Activated naive CD8-positive, alpha-beta T cell treated with anti-CD3 and anti-CD28 coated beads, Interleukin-2, amount 50 U/mL, for 16 hours (primary cell): Measurements from ENCODE around the gene WBP1L.
"Not testable (repeated sequence)": the region's sequence is repeated elsewhere in the genome, so short reads cannot be mapped to it uniquely, and the experiment has no call there.

Experiments
- DNase-seq: peaks from one replicate; pipeline ENCODE4 v3.0.0-alpha.2; 2020; ENCODE audit warnings: low read depth, low spot score

WBP1L gene

DNA sequence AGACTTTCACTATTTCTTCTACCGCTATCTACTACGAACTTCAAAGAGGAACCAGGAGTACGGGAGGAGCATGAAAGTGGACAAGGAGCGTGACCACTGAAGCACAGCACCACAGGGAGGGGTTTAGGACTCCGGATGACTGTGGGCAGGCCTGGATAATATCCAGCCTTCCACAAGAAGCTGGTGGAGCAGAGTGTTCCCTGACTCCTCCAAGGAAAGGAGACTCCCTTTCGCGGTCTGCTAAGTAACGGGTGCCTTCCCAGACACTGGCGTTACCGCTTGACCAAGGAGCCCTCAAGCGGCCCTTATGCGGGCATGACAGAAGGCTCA lies 15.2 kb downstream of the WBP1L start:
- not testable (repeated sequence) for DNase-seq

DNA sequence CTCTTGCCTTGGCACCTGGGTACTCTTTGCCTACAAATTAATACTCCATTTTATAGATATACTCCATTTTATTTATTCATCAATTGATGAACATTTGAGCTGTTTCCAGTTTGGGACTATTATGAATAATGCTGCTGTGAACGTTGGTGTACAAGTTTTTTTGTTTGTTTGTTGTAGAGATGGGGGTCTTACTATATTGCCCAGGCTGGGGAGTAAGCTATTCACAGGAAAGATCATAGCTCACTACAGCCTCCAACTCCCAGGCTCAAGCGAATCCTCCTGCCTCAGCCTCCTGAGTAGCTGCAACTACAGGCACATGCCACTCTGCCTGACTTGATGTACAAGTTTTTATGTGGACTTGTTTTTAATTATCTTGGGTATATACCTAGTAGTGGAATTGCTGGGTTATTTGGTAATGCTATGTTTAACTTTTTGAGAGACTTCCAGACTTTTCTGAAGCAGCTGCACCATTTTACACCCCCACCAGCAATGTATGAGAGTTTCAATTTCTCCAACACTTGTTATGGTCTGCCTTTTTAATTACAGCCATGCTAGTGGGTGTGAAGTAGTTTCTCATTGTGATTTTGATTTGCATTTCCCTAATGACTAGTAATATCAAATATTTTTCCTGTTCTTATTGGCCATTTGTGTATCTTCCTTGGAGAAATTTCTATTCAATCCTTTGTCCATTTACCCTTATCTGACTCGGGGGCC lies 15.9 kb downstream of the WBP1L start:
- no peak for DNase-seq

DNA sequence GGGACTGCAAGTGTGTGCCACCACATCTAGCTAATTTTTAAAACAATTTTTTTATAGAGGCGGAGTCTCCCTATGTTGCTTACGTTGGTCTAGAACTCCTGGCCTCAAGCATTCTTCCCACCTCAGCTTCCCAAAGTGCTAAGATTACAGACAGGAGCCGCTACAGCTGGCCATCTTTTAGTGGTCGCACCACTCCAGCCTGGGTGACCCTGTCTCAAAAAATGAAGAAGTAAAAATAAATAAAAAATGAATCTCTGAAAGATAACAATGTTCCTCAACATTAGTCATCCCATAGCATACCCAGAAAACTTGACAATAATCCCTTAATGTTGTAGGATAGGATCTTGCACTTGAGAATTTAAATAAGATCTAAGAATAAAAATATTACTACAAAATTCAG lies 18.2 kb downstream of the WBP1L start:
- no peak for DNase-seq

DNA sequence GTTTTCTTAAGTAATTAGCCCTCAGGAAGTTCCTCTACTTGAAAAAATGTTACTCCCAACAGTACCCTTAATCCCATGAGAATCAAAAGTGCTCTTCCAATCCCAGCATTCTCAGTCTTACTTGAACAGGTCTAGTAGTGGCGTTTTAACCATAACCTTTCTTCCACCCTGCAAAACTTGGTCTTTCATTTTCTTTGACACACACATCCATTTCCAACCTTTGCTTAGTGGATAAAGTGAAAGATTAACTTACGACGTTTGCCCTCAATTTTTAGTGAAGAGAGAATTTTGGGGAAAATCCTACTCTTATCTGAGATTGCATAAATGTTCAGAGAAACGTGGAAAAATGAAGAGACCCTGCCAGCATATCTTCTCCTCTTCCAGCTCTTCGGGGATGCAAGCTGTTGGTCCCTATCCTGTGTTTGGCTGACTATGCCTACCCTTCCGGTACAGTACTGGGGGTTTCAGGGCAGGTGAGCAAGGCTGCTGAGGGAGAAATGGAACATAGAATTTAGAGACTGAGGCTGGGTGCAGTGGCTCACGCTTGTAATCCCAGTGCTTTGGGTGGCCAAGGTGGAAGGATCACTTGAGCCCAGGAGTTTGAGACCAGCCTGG lies 18.8 kb downstream of the WBP1L start:
- no peak for DNase-seq

DNA sequence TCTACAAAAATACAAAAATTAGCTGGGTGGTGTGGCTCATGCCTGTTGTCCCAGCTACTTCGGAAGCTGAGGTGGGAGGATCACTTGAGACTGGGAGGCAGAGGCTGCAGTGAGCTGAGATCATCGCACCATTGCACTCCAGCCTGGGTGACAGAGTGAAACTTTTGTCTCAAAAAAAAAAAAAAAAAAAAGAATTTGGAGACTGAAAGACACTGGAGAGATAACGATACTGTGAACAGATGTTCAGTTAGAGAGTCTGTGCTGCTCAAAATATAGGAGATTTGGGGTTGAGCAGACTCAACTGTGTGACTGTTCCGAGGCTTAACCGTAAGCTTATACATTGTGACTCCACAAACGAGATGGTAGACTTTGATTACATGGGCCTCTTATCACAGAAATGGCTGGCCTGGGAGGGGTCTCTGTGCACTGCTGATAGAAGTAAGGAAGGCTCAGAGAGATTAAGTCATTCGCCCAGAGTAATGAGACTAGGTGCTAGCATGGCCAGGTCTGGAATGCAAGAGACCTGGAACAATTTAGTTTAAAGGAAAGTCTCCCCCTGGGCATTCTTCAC lies 19.4 kb downstream of the WBP1L start:
- DNase-seq = no peak

DNA sequence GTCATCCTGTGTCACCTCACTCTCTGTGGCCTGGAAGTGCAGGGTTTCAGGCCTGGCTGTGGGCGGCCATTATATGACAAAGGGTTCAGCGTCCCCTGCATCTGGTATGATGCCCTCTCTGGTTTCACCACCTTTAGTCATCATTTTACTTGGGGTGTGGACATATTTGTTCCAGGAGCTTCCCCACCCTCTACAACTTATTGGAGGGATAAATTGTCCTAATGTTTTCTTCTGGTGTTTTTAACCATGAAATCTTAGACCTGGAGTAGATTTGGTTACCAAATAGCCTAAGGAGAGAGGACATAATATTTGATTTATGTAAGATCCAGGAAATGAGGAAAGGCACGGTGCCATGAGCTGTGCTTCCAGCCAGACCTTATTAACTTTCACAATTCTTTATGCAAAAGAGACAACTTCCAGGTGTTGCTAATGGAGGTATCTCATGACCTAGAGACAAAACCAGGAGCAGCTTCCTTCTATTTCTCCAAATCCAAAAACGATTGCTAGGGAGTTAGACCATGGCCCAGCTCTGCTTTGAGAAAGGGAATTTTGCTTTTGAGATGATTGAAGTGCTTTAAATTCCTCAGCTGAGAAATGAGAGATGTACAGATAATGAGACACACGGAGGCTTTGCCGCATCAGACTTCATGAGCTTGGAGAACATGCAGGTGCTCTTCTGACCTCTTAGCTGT lies 20.9 kb downstream of the WBP1L start:
- DNase-seq = no peak

DNA sequence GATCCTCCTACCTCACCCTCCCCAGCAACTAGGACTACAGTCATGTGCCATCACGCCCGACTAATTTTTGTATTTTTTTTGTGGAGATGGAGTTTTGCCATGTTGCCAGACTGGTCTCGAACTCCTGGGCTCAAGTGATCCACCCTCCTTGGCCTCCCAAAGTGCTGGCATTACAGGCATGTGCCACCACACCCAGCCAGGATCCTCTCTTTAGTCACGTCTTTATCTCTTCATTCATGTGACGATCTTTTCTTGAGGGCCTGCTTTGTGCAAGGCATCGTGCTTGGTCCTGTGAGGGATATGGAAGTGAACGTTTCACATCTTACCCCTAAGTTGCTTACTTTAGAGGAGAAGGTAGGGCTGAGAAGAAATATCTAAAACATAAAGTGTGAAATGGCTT lies 21.6 kb downstream of the WBP1L start:
- DNase-seq = no peak

DNA sequence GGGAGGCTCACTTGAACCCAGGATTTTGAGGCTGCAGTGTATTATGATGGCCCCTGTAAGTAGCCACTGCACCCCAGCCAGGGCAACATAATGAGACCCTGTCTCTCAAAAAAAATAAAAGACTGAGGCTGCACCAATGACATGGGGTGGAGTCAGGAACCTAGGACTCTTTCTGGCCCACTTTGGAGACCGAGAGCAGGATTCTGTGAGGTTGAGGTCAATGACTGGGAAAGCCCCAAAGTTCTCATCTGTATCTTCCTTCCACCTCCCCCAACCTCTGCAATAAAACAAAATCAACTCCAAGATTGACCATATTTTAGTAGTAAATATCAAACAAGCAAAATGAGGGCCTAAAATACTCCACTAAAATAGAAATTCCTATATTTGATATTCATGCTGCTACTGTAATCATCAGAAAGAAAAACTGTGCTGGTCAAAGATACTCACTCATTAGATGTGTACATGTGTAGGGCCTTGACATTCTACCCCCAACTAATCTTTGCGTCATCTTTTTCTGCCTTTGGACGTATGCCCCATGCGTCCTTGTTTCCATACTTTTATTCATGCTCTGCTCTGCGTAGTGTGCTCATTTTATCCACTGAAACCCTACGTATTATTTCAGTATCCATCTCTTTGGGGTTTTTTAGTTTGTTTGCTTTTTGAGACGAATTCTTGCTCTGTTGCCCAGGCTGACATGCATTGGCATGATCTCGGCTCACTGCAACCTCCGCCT lies 23.8 kb downstream of the WBP1L start:
- DNase-seq = no peak

DNA sequence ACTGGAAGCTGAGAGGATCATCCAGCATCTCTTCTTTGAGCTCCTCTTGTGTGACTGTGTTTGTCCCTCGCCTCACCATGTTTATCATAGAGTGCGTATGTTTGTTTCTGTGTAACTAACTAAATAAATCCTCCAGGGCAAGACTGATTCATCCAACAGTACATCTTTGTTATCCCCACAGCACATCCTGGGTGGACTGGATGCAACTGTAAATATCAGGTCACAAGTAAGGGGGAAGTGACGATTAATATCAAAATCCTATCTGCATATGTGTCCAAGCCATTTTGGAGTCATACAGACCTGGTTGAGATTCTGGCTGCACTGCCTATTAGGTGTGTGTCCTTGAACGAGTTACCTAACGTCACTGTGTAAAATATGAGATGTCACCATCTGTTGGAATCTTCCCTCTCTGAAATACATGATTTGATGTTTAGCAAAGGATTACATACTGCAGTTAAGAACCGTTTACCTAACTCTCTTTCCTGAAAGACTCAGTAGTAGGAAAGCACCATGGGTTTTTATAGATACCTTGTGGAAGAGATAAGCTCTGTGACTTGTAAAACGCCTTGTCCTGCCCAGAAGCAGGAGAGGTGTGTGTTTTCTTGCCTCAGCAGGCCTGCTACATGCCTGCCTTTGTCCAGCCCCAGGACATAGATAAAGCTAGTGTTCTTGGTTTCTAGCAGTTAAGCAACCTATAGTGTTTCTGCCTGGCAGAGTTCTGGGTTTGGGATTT lies 25.8 kb downstream of the WBP1L start:
- DNase-seq = no peak

DNA sequence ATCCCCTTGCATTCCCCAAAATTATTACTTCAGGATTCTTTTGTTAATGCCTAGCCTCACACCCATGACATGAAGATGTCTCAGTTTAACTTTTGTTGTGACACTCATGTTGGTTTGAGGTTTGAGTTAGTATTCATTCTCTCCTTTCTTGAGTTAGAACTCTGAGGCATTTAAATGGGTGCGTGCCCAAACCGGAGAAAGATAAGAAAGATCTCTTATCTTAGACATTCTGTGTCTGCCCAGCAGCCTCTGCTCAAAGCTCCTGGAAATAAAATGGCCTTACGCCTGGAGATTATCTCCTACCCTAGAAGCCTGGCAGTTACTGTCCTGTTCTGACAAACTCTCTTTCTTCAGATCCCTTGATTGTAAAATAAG lies 26.3 kb downstream of the WBP1L start:
- no peak for DNase-seq

DNA sequence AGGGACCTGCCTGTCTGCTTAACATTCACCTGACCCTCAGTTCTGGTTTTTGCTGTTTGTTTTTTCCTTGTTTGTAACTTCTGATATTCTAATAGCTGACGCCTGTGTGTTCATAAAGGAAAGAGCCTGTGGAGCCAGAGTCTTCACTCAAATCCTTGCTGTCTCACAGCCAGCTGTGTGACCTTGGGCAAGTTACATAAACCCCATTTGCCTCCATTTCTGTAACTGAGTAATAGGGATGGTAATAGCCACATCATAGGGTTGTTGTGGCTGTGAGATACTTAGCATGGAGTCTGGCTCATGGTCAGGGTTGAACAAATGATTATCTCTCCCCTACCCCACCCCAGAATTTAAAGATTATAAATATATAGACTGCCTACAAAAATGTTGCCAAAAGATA lies 27.0 kb downstream of the WBP1L start:
- DNase-seq = no peak

DNA sequence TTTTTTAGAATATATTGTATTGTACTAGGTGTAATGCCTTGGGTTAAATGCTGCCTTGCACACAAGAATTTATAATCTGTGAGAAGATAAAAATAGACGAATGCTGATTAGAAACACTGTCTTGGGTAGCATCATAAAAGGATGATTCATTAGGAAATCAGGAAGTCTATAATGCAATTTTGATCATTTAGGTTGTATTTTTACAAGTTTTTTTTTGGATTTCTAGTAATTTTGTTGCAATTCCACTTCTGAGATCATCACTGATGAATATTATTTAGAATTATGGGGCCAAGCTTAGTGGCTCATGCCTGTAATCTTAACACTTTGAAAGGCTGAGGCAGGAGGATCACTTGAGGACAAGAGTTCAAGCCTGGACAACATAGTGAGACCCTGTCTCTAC lies 29.6 kb downstream of the WBP1L start:
- no peak for DNase-seq

DNA sequence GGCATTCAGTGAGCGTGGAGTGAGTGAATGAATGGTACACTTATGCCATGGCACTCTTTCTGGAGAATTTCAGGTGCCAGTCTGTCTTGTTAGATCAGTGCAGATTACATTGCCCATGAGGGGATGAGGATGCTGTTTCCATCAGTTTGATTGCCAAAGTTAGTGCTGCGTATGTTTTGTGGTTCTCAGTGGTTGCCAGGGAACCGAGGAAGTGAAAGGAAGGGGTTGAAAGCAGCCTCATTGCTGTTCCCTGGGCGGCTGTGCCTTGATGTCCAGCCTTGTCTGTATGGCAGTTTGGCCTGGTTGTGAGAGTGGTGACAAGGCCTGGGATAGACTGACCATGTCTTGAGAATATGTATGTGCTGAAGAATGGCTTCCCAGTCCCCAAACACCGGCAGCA lies 30.2 kb downstream of the WBP1L start:
- DNase-seq = no peak

DNA sequence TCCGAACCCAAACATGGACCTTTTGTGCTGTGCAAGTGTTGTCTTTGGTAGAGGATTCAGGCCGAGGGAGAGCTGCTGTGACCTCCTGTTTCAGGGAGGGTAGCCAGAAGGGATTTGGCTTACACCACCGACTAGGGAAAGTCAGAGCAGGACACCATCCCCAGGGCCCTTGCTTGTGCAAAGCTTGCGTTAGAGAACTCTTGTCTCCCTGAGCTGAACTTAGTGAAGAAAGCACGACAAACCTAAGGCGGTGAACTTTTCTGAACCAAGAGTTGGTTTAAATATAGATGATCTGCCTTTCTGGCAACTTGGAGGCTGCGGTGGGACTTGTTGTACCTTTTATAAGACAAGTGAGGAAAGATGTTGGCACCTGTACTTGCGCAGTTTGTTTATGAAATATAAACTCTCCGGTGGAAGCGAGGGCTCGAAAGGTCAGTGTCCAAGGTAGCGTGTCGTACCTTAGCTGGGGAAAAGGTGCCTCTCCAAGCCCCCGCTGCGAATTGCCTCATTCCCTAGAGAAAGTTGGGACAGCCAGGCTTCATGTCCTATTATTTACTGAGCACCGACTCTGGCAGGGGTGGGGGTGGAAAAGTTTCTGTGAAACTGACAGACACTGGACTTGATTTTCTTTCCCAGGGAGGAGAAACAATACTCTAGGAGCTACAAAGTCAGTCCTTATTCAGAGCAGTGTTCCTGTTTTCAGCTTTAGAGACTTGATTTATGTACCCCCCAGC lies 31.6 kb downstream of the WBP1L start:
- DNase-seq = no peak

DNA sequence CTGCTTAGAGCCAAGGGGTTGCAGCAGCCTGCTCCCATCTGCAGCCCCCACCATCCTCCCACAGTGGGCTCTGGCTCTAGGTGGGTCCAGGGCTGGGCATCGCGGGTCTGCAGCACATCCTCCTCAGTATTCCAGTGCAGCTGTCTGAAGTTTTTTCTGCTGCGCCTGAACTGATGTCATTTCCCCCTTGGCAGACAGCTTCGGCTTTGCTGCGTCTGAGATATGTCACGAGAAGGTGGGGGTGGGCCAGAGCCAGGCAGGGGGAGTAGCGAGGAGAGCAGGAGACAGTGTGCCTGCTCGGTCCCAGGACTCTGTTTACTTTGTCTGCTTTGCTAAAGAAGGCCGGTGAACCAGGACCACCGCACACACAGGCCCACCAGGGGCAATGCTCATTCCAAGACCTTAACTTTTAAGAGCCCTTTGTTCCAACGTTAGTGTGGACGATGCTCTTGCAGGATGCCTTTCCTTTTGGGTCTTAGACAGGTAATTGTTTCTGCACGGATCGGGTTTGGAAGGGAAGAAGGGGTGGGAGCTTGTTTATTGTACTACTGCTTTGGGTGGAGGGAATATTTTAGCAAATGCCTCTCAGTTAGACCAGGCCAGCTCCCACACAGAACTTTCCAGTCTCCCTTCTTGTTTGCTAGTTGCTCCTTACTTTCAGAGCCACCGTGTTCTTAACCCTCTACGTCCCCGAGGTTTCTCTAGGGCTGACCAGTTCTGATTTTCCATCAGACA lies 32.4 kb downstream of the WBP1L start:
- peak; percentile 1 for DNase-seq

DNA sequence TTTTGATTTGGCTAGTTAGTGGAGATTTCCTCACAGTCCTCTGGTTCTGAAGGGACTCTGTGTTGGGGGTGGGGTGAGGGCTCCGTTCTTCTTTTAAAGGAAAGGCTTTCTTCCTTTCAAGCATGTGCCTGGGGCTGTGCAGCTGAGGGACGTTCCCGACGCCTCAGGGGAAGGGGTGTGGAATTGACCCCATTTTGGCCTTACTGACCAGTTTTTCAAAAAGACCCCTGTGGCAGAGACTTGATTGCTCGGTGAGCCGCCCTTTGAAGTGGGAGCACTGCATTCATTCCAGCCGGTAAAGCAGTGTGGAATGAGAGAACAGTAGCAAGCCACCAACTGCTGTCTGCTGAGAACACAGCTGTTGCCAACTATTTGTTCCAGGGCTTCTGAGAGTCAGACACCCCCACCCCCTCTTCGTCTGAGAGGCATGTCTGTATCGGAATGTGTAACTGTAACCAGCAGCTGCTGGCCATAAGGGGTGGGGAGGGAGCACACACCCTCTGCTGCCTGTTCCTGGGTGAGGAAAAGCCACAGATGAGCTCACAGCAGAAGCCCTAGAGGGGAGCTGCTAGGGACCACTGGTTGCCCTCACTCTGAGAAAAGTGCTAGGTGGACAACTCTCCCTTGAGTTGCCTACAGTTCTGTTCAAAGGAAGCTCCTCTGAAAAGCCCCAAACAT lies 33.2 kb downstream of the WBP1L start:
- no peak for DNase-seq

DNA sequence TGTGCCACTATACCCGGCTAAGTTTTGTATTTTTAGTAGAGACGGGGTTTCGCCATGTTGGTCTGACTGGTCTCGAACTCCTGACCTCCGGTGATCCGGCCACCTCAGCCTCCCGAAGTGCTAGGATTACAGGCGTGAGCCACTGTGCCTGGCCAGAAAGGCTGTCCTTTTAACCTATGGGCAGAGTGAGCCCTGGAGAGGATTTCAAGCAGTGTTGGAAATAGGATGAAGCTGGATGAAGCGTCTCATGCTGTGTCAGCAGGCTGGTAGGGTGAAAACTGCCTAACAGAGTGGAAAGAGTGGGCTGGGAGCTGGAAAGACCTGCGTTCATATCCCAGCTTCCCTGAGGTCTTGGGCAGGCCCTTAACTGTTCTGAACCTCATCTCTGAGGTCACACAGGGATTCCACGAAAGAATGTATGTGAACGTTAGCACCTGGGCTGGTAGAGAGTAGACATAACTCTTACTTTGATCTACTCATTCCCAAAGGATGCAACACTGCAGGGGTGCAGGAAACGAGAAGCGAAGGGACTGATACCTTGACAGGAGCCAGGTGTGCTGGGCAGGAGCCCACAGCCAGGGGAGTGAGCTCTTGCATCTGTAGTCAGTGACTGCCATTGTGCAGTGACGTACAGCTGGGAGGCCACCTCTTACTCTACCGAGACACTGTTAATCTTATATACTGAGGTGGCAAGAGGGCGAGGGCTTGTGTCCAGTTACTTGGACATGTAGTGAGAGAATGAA lies 34.1 kb downstream of the WBP1L start:
- DNase-seq = no peak

DNA sequence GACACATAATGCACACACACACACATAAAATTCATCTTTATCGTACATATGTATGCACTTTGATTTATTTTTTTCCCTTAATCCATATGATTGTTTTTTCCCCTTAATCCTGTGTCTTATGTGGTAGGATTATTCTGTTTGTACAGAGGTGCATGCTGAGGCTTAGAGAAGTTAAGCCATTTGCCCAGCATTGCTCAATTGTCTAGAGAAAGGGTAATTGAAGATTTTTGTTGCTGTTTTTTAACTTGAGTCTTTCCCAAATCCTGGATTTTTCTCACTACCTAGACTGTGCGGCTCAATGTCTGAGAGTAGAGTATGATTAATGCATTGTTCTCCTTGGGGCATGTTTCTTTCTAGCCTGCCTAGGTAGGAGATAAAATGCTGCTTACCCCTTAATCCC lies 35.0 kb downstream of the WBP1L start:
- DNase-seq = no peak
